Neural crest cell (in vitro differentiated cells): Measurements from ENCODE around the gene E2F3. TPM values are rescaled to one million over a fixed set of nuclear protein-coding genes. Genes with fewer than 3 reads are reported as not detected.
A peak's percentile ranks its signal among the peaks of the same experiment; 100 is the strongest.
"Not testable (repeated sequence)": the region's sequence is repeated elsewhere in the genome, so short reads cannot be mapped to it uniquely, and the experiment has no call there.

ENCODE experiments used
- DNase-seq: peaks from one replicate; pipeline ENCODE4 v3.0.0; 2021; ENCODE audit warnings: low read depth, mixed read lengths, low spot score
- H3K27ac Mint-ChIP-seq: one replicate; pipeline ENCODE4 v1.8.0; 2021; ENCODE audit warnings: mild to moderate bottlenecking, mixed read lengths; ENCODE audit not compliant: unreplicated experiment
- H3K27me3 Mint-ChIP-seq: 2 replicates; pipeline ENCODE4 v1.8.0; 2021; ENCODE audit warnings: low read depth, mild to moderate bottlenecking, mixed read lengths
- H3K36me3 Mint-ChIP-seq: 2 replicates; pipeline ENCODE4 v1.8.0; 2021; ENCODE audit warnings: low read depth, mild to moderate bottlenecking, mixed read lengths
- H3K4me1 Mint-ChIP-seq: 2 replicates; pipeline ENCODE4 v1.8.0; 2021; ENCODE audit warnings: mixed read lengths
- H3K4me3 Mint-ChIP-seq: one replicate; pipeline ENCODE4 v1.8.0; 2021; ENCODE audit warnings: mild to moderate bottlenecking, mixed read lengths
- H3K9me3 Mint-ChIP-seq: 2 replicates; pipeline ENCODE4 v1.8.0; 2021; ENCODE audit warnings: mixed read lengths
- CTCF ChIP-seq: fragments of 200-600 bp; sonication (generic); conservative IDR thresholded peaks from 2 replicates; pipeline ENCODE4 v1.5.0; 2021; ENCODE audit warnings: antibody characterized with exemption, mild to moderate bottlenecking
- total RNA-seq: library from RNA; stranded (reverse); gene quantifications from 2 replicates; pipeline ENCODE4 v1.2.1, GENCODE V29; 2021

Gene E2F3
- total RNA-seq, 1 donor from 2014 or later: 43.8 TPM

GRCh38 chr6:20497216-20498040, 95.7 kb downstream of the E2F3 start:
- Mint-ChIP-seq H3K27ac (peak overlapping the region; percentile 53), H3K4me3 (no peak overlapping the region), H3K9me3 (peaks cover 3% of the 10 kb centered on the region), H3K27me3 (no peaks in the 10 kb centered on the region), H3K36me3 (peaks cover 5% of the 10 kb centered on the region), H3K4me1 (no peaks in the 10 kb centered on the region)
- no peak for TF ChIP-seq CTCF
- no peak for DNase-seq

GRCh38 chr6:20498041-20498385, 96.3 kb downstream of the E2F3 start:
- TF ChIP-seq CTCF: no peak
- peaks cover 8% of the 10 kb centered on the region for H3K9me3 Mint-ChIP-seq
- H3K27ac Mint-ChIP-seq: no peak overlapping the region
- no peaks in the 10 kb centered on the region for H3K27me3 Mint-ChIP-seq
- no peaks in the 10 kb centered on the region for H3K4me1 Mint-ChIP-seq
- H3K4me3 Mint-ChIP-seq: no peak overlapping the region
- DNase-seq: no peak
- peaks cover 6% of the 10 kb centered on the region for H3K36me3 Mint-ChIP-seq

GRCh38 chr6:20509212-20509611, 107.5 kb downstream of the E2F3 start:
- H3K36me3 Mint-ChIP-seq: no peaks in the 10 kb centered on the region
- H3K9me3 Mint-ChIP-seq: no peaks in the 10 kb centered on the region
- no peaks in the 10 kb centered on the region for H3K4me1 Mint-ChIP-seq
- no peak for DNase-seq
- no peak overlapping the region for H3K4me3 Mint-ChIP-seq
- H3K27me3 Mint-ChIP-seq: no peaks in the 10 kb centered on the region
- H3K27ac Mint-ChIP-seq: no peak overlapping the region
- TF ChIP-seq CTCF: no peak

- DNase-seq: no peak
- H3K9me3 Mint-ChIP-seq: no peaks in the 10 kb centered on the region
- H3K36me3 Mint-ChIP-seq: no peaks in the 10 kb centered on the region
- no peak for TF ChIP-seq CTCF
- H3K4me3 Mint-ChIP-seq: no peak overlapping the region
- peak overlapping the region; percentile 39 for H3K27ac Mint-ChIP-seq
- no peaks in the 10 kb centered on the region for H3K27me3 Mint-ChIP-seq
- no peaks in the 10 kb centered on the region for H3K4me1 Mint-ChIP-seq
Observed at GRCh38 chr6:20511852-20512251, 110.2 kb downstream of the E2F3 start.

- not testable (repeated sequence) for H3K27ac Mint-ChIP-seq, H3K4me3 Mint-ChIP-seq, H3K9me3 Mint-ChIP-seq, H3K27me3 Mint-ChIP-seq, DNase-seq, H3K36me3 Mint-ChIP-seq
- H3K4me1 Mint-ChIP-seq: peaks cover 19% of the 10 kb centered on the region
Observed at GRCh38 chr6:20525208-20525607, 123.5 kb downstream of the E2F3 start.

- H3K27ac Mint-ChIP-seq, H3K36me3 Mint-ChIP-seq, H3K9me3 Mint-ChIP-seq, DNase-seq, H3K27me3 Mint-ChIP-seq: not testable (repeated sequence)
- TF ChIP-seq CTCF: peak; percentile 66
- Mint-ChIP-seq H3K4me3 (peak overlapping the region; percentile 70), H3K4me1 (peaks cover 20% of the 10 kb centered on the region)
Observed at GRCh38 chr6:20529086-20529448, 127.4 kb downstream of the E2F3 start.
